ENCODE results near the gene MORN3.

The MORN3 gene

DNA sequence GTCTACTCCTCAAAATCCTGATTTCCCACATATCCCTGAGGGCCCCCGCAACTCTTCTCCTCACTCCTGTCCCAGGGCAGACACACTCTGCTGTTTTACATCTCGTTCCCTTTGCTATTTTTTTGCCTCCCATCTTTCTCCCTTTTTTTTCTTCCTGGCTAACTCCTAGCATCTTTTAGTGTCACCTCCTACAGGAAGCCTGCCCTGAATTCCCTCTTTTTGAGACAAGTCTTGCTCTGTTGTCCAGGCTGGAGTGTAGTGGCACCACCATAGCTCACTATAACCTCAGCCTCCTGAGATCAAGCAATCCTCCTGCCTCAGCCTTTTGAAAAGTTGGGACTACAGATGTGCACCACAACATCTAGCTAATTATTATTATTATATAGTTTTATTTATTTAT is 13.3 kb downstream of the MORN3 start:
- H3K4me1 ChIP-seq (ENCODE audit: control insufficient read depth, low read depth, low read length): peaks cover 9% of the 10 kb centered on the region
- H3K9me3 ChIP-seq (ENCODE audit: control insufficient read depth, low read depth, low read length): no peaks in the 10 kb centered on the region
- H3K4me3 ChIP-seq (ENCODE audit: low read length): no peak overlapping the region
- H3K9ac ChIP-seq (ENCODE audit: low read length): no peak overlapping the region
- H3K36me3 ChIP-seq (ENCODE audit: control insufficient read depth, low read depth, low read length): no peaks in the 10 kb centered on the region
- no peak overlapping the region for H3K27ac ChIP-seq (ENCODE audit: low read length)
- H3K27me3 ChIP-seq (ENCODE audit: control insufficient read depth, insufficient read depth, low read length): no peaks in the 10 kb centered on the region

DNA sequence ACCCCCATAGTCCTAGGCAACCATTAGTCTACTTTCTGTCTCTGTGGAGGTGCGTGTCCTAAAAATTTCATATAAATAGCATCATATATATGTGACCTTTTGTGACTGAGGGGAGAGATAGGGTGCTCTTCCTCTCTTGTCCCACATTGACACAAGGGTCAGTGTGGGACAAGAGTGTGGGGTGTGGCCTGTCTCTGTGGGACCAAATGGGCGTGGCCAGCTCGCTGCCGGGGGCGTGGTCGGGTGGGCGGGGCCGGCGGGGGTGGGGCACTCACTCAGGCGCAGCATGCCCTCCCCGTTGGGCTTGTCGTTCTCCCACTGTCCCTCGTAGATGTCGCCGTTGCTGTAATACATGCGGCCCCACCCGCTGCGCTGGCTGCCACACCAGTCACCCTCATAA is 15.5 kb downstream of the MORN3 start:
- Histone ChIP-seq H3K4me1 (ENCODE audit: control insufficient read depth, low read depth, low read length) (peaks cover 6% of the 10 kb centered on the region), H3K36me3 (ENCODE audit: control insufficient read depth, low read depth, low read length) (no peaks in the 10 kb centered on the region), H3K27ac (ENCODE audit: low read length) (no peak overlapping the region), H3K9me3 (ENCODE audit: control insufficient read depth, low read depth, low read length) (no peaks in the 10 kb centered on the region), H3K27me3 (ENCODE audit: control insufficient read depth, insufficient read depth, low read length) (no peaks in the 10 kb centered on the region), H3K9ac (ENCODE audit: low read length) (no peak overlapping the region), H3K4me3 (ENCODE audit: low read length) (no peak overlapping the region)

DNA sequence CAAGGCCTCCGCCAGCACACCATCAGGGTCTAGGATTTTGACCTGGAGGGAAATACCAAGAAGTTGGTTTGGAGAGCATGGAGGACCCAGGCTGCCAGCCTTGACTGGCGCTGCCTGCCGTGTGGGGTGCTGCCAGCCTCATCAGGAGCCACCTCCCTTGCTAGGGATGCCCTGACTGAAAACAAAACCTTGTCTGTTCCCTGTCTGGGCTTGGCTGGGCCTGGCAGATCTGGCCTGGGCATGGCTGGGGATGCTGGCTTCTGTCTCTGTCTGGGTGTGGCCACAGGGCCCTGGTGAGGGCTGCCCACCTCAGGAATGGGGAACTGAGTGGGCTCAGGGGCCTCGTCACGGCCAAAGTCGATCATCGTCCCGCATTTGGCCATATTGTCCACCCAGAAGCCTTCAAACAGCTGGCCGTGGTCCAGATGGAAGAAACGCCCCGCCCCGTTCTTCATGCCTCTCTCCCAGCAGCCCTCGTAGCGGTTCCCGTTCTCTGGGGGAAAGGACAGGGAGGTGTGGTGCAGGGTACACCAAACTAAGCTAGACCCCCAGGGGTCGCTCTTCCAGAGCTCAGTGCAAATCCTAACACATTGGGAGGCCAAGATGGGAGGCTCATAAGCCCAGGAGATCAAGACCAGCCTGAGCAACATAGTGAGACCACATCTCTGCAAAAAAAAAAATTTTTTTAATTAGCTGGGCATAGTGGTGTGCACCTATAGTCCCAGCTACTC is 16.5 kb downstream of the MORN3 start:
- Histone ChIP-seq H3K4me3 (ENCODE audit: low read length) (no peak overlapping the region), H3K4me1 (ENCODE audit: control insufficient read depth, low read depth, low read length) (no peaks in the 10 kb centered on the region), H3K36me3 (ENCODE audit: control insufficient read depth, low read depth, low read length) (no peaks in the 10 kb centered on the region), H3K9ac (ENCODE audit: low read length) (no peak overlapping the region), H3K27ac (ENCODE audit: low read length) (no peak overlapping the region), H3K27me3 (ENCODE audit: control insufficient read depth, insufficient read depth, low read length) (no peaks in the 10 kb centered on the region), H3K9me3 (ENCODE audit: control insufficient read depth, low read depth, low read length) (no peaks in the 10 kb centered on the region)

- H3K27me3 ChIP-seq (ENCODE audit: control insufficient read depth, insufficient read depth, low read length): no peaks in the 10 kb centered on the region
- no peaks in the 10 kb centered on the region for H3K4me1 ChIP-seq (ENCODE audit: control insufficient read depth, low read depth, low read length)
- no peak overlapping the region for H3K9ac ChIP-seq (ENCODE audit: low read length)
- H3K4me3 ChIP-seq (ENCODE audit: low read length): no peak overlapping the region
- no peaks in the 10 kb centered on the region for H3K9me3 ChIP-seq (ENCODE audit: control insufficient read depth, low read depth, low read length)
- H3K27ac ChIP-seq (ENCODE audit: low read length): no peak overlapping the region
- H3K36me3 ChIP-seq (ENCODE audit: control insufficient read depth, low read depth, low read length): no peaks in the 10 kb centered on the region
Measured at GRCh38 chr12:121651320-121651719, 18.1 kb downstream of the MORN3 start.

DNA sequence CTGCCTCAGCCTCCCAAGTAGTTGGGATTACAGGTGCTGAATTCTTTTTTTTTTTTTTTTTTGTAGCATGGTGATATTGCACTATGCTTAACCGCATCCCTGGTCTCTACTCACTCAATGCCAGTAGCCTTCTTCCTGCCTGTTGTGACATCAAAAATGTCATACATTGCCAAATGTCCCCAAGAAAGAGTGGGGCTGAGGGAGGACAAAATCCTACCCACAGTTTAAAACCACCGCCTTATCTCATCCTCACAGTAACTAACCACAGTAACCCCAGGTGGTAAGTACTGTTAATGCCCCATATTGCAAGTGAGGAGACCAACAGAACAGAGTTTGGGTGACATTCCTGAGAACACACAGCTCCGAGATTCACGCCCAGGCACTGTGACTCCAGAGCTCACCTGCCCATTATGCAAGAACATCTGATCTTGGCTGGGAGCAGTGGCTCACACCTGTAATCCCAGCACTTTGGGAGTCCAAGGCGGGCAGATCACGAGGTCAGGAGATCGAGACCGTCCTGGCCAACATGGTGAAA is 19.6 kb downstream of the MORN3 start:
- Histone ChIP-seq H3K9me3 (ENCODE audit: control insufficient read depth, low read depth, low read length) (no peaks in the 10 kb centered on the region), H3K4me3 (ENCODE audit: low read length) (no peak overlapping the region), H3K27ac (ENCODE audit: low read length) (no peak overlapping the region), H3K27me3 (ENCODE audit: control insufficient read depth, insufficient read depth, low read length) (no peaks in the 10 kb centered on the region), H3K9ac (ENCODE audit: low read length) (no peak overlapping the region), H3K36me3 (ENCODE audit: control insufficient read depth, low read depth, low read length) (no peaks in the 10 kb centered on the region), H3K4me1 (ENCODE audit: control insufficient read depth, low read depth, low read length) (no peaks in the 10 kb centered on the region)

DNA sequence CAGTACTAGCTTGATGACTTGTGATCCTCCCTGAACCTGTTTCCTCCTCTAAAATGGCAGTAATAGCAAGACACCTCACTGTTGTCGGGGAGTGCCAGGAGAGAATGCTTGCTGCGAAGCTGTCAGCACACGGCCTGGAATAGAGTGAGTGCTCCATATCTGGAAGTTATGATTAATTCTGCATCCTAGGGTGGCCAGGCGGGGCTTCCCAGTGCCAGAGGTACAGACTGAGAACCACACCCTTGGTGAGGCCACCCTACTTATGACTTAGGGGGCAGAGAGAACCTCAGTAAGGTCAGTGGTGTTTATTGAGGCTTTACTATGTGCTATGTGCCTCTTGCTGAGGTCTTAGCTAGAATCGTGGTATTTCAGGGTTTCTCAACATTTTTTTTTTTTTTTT is 20.1 kb downstream of the MORN3 start:
- Histone ChIP-seq H3K9me3 (ENCODE audit: control insufficient read depth, low read depth, low read length) (no peaks in the 10 kb centered on the region), H3K9ac (ENCODE audit: low read length) (no peak overlapping the region), H3K27me3 (ENCODE audit: control insufficient read depth, insufficient read depth, low read length) (no peaks in the 10 kb centered on the region), H3K4me1 (ENCODE audit: control insufficient read depth, low read depth, low read length) (no peaks in the 10 kb centered on the region), H3K4me3 (ENCODE audit: low read length) (no peak overlapping the region), H3K36me3 (ENCODE audit: control insufficient read depth, low read depth, low read length) (no peaks in the 10 kb centered on the region), H3K27ac (ENCODE audit: low read length) (no peak overlapping the region)

- Histone ChIP-seq H3K36me3 (ENCODE audit: control insufficient read depth, low read depth, low read length) (no peaks in the 10 kb centered on the region), H3K27ac (ENCODE audit: low read length) (no peak overlapping the region), H3K9ac (ENCODE audit: low read length) (no peak overlapping the region), H3K4me1 (ENCODE audit: control insufficient read depth, low read depth, low read length) (no peaks in the 10 kb centered on the region), H3K4me3 (ENCODE audit: low read length) (no peak overlapping the region), H3K9me3 (ENCODE audit: control insufficient read depth, low read depth, low read length) (no peaks in the 10 kb centered on the region), H3K27me3 (ENCODE audit: control insufficient read depth, insufficient read depth, low read length) (no peaks in the 10 kb centered on the region)
Measured at GRCh38 chr12:121648458-121649028, 20.9 kb downstream of the MORN3 start.

- H3K27me3 ChIP-seq (ENCODE audit: control insufficient read depth, insufficient read depth, low read length): no peaks in the 10 kb centered on the region
- H3K9me3 ChIP-seq (ENCODE audit: control insufficient read depth, low read depth, low read length): no peaks in the 10 kb centered on the region
- no peaks in the 10 kb centered on the region for H3K4me1 ChIP-seq (ENCODE audit: control insufficient read depth, low read depth, low read length)
- no peak overlapping the region for H3K9ac ChIP-seq (ENCODE audit: low read length)
- no peak overlapping the region for H3K4me3 ChIP-seq (ENCODE audit: low read length)
- no peak overlapping the region for H3K27ac ChIP-seq (ENCODE audit: low read length)
- H3K36me3 ChIP-seq (ENCODE audit: control insufficient read depth, low read depth, low read length): no peaks in the 10 kb centered on the region
Measured at GRCh38 chr12:121641343-121641630, 28.2 kb downstream of the MORN3 start.

- no peaks in the 10 kb centered on the region for H3K9me3 ChIP-seq (ENCODE audit: control insufficient read depth, low read depth, low read length)
- no peaks in the 10 kb centered on the region for H3K4me1 ChIP-seq (ENCODE audit: control insufficient read depth, low read depth, low read length)
- no peaks in the 10 kb centered on the region for H3K36me3 ChIP-seq (ENCODE audit: control insufficient read depth, low read depth, low read length)
- H3K9ac ChIP-seq (ENCODE audit: low read length): no peak overlapping the region
- no peaks in the 10 kb centered on the region for H3K27me3 ChIP-seq (ENCODE audit: control insufficient read depth, insufficient read depth, low read length)
- H3K4me3 ChIP-seq (ENCODE audit: low read length): no peak overlapping the region
- no peak overlapping the region for H3K27ac ChIP-seq (ENCODE audit: low read length)
Measured at GRCh38 chr12:121638298-121639202, 30.9 kb downstream of the MORN3 start.

GRCh38 chr12:121637231-121637914 is 32.1 kb downstream of the MORN3 start:
- no peak overlapping the region for H3K9ac ChIP-seq (ENCODE audit: low read length)
- no peak overlapping the region for H3K27ac ChIP-seq (ENCODE audit: low read length)
- no peaks in the 10 kb centered on the region for H3K27me3 ChIP-seq (ENCODE audit: control insufficient read depth, insufficient read depth, low read length)
- no peaks in the 10 kb centered on the region for H3K9me3 ChIP-seq (ENCODE audit: control insufficient read depth, low read depth, low read length)
- H3K36me3 ChIP-seq (ENCODE audit: control insufficient read depth, low read depth, low read length): no peaks in the 10 kb centered on the region
- no peak overlapping the region for H3K4me3 ChIP-seq (ENCODE audit: low read length)
- peaks cover 9% of the 10 kb centered on the region for H3K4me1 ChIP-seq (ENCODE audit: control insufficient read depth, low read depth, low read length)

DNA sequence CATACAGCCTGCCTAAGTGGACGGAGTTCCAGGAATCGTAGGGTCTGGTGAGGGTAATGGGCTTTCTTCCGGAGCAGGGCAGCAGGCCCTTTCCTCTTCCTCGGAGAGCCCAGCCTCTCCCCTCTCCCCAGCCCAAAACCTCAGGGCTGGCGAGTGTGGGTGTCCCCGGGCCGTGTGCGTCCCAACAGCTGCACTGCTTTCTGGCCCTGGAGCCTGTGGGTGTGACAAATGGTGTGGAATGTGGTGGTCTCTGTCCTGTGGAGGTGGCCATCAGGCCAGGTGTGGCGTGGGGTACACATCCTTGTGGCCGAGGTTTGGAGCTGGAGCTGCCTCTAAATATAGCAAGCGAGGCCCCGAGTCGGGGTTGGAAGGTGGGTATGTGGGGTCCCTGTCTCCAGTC is 34.6 kb downstream of the MORN3 start:
- H3K36me3 ChIP-seq (ENCODE audit: control insufficient read depth, low read depth, low read length): peaks cover 6% of the 10 kb centered on the region

More for the DNA sequence above, 34.6 kb downstream of the MORN3 start:
- Histone ChIP-seq H3K27me3 (ENCODE audit: control insufficient read depth, insufficient read depth, low read length) (no peaks in the 10 kb centered on the region), H3K9me3 (ENCODE audit: control insufficient read depth, low read depth, low read length) (no peaks in the 10 kb centered on the region), H3K27ac (ENCODE audit: low read length) (no peak overlapping the region), H3K9ac (ENCODE audit: low read length) (no peak overlapping the region), H3K4me1 (ENCODE audit: control insufficient read depth, low read depth, low read length) (peaks cover 16% of the 10 kb centered on the region), H3K4me3 (ENCODE audit: low read length) (no peak overlapping the region)

All from iPS-18a (cell line).